BLaER1 treated with 17β-estradiol and CSF1 and Interleukin-3, amounts not matched to agents 10 nM and 100 nM (cell line): ENCODE data around the gene DOCK9.

ENCODE experiments used
- H3K27ac ChIP-seq, 11 experiments: shearing (Covaris generic); formaldehyde crosslinking; 2 replicates each; pipeline ENCODE4 v1.8.1; 2022
- H3K27me3 ChIP-seq, 11 experiments: shearing (Covaris generic); formaldehyde crosslinking; 2 replicates each; pipeline ENCODE4 v1.8.1; 2022
- H3K36me3 ChIP-seq, 11 experiments: shearing (Covaris generic); formaldehyde crosslinking; 2 replicates each; pipeline ENCODE4 v1.8.1; 2022
- H3K4me1 ChIP-seq, 10 experiments: shearing (Covaris generic); formaldehyde crosslinking; 2 replicates each; pipeline ENCODE4 v1.8.1; 2022
- H3K4me2 ChIP-seq, 11 experiments: shearing (Covaris generic); formaldehyde crosslinking; 2 replicates each; pipeline ENCODE4 v1.8.1; 2022
- H3K4me3 ChIP-seq, 10 experiments: shearing (Covaris generic); formaldehyde crosslinking; 2 replicates each; pipeline ENCODE4 v1.8.1; 2022
- H3K9ac ChIP-seq, 11 experiments: shearing (Covaris generic); formaldehyde crosslinking; 2 replicates each; pipeline ENCODE4 v1.8.1; 2022
- H3K9me3 ChIP-seq, 11 experiments: shearing (Covaris generic); formaldehyde crosslinking; replicated peaks in 1 of 11; 2 replicates each; pipeline ENCODE4 v1.8.1; 2022
- H4K20me1 ChIP-seq, 11 experiments: shearing (Covaris generic); formaldehyde crosslinking; 2 replicates each; pipeline ENCODE4 v1.8.1; 2022
- Cebpa-rat ChIP-seq, 11 experiments: shearing (Covaris generic); IDR thresholded peaks; 2 replicates each; pipeline ENCODE4 v1.8.1; 2022

DOCK9 gene

DNA sequence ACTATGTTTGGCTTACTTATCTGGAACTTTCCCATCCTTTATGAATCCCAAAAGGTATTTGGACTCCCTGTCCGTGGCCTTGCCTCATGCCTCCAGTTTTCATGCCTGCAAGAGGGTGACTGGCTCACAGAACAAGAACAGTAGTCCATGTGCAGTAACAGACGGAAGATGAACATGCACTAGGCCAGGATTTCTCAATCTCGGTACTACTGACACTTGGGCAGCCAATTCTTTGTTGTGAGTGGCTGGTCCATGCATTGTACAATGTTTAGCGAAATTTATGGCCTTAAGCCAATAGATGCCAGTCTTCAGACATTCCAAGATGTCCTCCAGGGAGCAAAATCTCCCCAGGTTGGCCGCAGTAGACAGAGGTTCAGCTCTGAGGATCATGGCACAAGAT, 61.9 kb downstream of the DOCK9 start:
- Histone ChIP-seq H4K20me1 (no peaks in the 10 kb centered on the region), H3K4me1 (peaks cover 15 to 54% (median 30%) of the 10 kb centered on the region in 10 experiments), H3K27me3 (no peaks in the 10 kb centered on the region), H3K9me3 (no peaks in the 10 kb centered on the region), H3K36me3 (0 out of 22 replicates have a peak, but pooled peaks cover 0 to 4% (median 0%) of the 10 kb centered on the region in 11 experiments), H3K27ac (no peak overlapping the region), H3K4me2 (no peak overlapping the region), H3K9ac (no peak overlapping the region), H3K4me3 (no peak overlapping the region)
- no peak for TF ChIP-seq Cebpa-rat (IDR thresholded peaks at IDR 0.05)

DNA sequence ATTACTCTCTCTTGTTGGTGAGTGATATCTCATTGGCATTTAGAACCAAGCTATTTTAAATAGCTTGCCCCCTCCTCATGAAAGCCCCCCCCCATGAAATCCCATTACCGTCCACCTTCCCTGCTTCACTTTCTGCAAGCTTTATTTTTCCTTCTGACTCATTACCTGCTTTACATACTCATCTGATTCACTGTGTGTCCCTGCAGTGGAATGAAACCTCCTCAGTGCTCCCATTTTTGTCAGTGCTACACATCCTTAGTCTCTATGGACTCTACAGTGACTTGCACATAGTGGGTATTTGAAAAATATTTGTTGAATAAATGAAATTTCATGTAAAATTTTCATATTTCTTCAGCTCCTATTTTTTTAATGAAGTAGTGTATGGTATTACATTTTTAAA, 62.3 kb downstream of the DOCK9 start:
- Histone ChIP-seq H3K4me3 (no peak overlapping the region), H3K27ac (no peak overlapping the region), H3K27me3 (no peaks in the 10 kb centered on the region), H3K9ac (no peak overlapping the region), H3K4me1 (peaks cover 19 to 58% (median 34%) of the 10 kb centered on the region in 10 experiments), H3K4me2 (no peak overlapping the region), H3K9me3 (no peaks in the 10 kb centered on the region), H3K36me3 (0 out of 22 replicates have a peak, but pooled peaks cover 0 to 4% (median 0%) of the 10 kb centered on the region in 11 experiments), H4K20me1 (no peaks in the 10 kb centered on the region)
- no peak for TF ChIP-seq Cebpa-rat (IDR thresholded peaks at IDR 0.05)

DNA sequence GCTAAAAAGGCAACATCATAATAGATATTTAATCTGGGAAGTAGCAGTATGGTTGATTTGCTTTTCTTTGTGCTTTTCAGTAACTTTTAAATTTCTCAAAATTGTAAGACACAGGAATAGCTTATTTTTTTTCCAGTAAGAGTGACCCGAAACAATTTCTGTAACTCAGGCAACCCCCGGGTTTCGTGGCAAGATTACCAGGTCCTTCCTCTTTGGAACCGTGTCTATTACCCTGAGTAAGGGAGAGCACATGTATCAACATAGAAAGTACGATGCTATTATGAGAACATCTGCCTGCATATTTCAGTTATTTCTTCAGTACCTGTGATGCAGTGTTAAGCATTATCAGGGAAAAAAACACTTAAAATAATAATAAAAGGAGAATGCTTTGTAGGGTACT, 64.1 kb downstream of the DOCK9 start:
- TF ChIP-seq Cebpa-rat (IDR thresholded peaks at IDR 0.05) = no peak
- H3K4me2 ChIP-seq = peak overlapping the region in 3 of 11 experiments; percentile 15 to 30 (median 28); a peak in 2 of 22 replicates

DNA sequence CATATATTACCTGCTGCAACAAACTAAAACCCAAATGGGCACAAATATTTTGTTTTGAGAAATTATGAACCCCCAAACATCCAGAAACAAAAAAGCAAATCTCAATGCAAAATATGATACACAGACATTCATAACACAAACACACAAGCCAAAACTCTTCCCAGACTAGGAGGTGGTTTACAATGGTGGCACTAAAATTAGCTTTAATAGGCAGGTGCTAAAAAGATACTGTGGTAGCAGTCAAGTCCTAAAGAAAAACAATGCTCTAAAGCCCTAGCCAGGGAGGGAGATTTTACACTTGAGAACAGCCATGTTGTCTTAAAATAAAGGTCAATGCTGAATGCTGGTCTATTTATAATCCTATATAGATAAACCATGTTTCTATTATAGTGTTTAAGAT, 65.0 kb downstream of the DOCK9 start:
- 0 out of 22 replicates have a peak, but pooled peaks cover 0 to 4% (median 0%) of the 10 kb centered on the region in 11 experiments for H3K36me3 ChIP-seq
- no peak for TF ChIP-seq Cebpa-rat (IDR thresholded peaks at IDR 0.05)
- no peak overlapping the region for H3K4me3 ChIP-seq
- H3K9me3 ChIP-seq = no peaks in the 10 kb centered on the region
- no peaks in the 10 kb centered on the region for H4K20me1 ChIP-seq
- no peak overlapping the region for H3K9ac ChIP-seq
- no peaks in the 10 kb centered on the region for H3K27me3 ChIP-seq
- H3K4me1 ChIP-seq = peaks cover 16 to 57% (median 32%) of the 10 kb centered on the region in 10 experiments
- no peak overlapping the region for H3K27ac ChIP-seq
- no peak overlapping the region for H3K4me2 ChIP-seq

More for the DNA sequence above, 64.1 kb downstream of the DOCK9 start:
- no peak overlapping the region for H3K9ac ChIP-seq
- H3K4me3 ChIP-seq = no peak overlapping the region
- H3K4me1 ChIP-seq = peaks cover 20 to 61% (median 38%) of the 10 kb centered on the region in 10 experiments
- H3K27ac ChIP-seq = no peak overlapping the region
- 0 out of 22 replicates have a peak, but pooled peaks cover 0 to 4% (median 0%) of the 10 kb centered on the region in 11 experiments for H3K36me3 ChIP-seq
- H4K20me1 ChIP-seq = no peaks in the 10 kb centered on the region
- H3K9me3 ChIP-seq = no peaks in the 10 kb centered on the region
- no peaks in the 10 kb centered on the region for H3K27me3 ChIP-seq

DNA sequence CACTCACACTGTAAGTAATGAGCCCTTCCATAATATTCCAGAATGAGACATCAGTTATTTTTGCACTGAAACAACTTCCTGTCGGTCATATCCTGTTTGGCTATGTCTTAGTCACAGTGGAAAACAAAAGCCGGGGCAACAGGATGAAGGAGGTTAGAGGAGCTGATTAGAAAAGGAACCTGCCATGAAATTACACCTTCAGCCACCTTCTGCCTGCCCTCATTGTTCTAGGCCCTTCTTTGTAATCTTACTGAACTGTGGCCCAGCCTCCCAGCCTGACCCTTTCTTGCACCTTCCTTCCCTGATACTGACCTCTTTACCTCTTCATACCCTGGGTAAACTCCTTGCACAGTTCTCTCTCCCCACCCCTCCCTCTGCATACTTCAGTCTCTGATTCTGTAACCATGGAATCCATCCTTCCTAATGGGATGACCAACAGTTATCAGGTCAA, 67.3 kb downstream of the DOCK9 start:
- H3K4me3 ChIP-seq = peak overlapping the region in 5 of 10 experiments; percentile 3 to 44 (median 5); a peak in 3 of 20 replicates
- 0 out of 22 replicates have a peak, but pooled peaks cover 0 to 4% (median 0%) of the 10 kb centered on the region in 11 experiments for H3K36me3 ChIP-seq
- no peaks in the 10 kb centered on the region for H3K27me3 ChIP-seq
- no peak for TF ChIP-seq Cebpa-rat (IDR thresholded peaks at IDR 0.05)
- H3K4me1 ChIP-seq = peaks cover 16 to 48% (median 27%) of the 10 kb centered on the region in 10 experiments
- H3K4me2 ChIP-seq = peak overlapping the region; percentile 63 to 95 (median 80)
- no peaks in the 10 kb centered on the region for H4K20me1 ChIP-seq
- no peaks in the 10 kb centered on the region; a peak in 1 of 22 replicates for H3K9me3 ChIP-seq
- H3K27ac ChIP-seq = peak overlapping the region in 9 of 11 experiments; percentile 44 to 88 (median 72); a peak in 19 of 22 replicates
- peak overlapping the region in 6 of 11 experiments; percentile 5 to 64 (median 41); a peak in 8 of 22 replicates for H3K9ac ChIP-seq

DNA sequence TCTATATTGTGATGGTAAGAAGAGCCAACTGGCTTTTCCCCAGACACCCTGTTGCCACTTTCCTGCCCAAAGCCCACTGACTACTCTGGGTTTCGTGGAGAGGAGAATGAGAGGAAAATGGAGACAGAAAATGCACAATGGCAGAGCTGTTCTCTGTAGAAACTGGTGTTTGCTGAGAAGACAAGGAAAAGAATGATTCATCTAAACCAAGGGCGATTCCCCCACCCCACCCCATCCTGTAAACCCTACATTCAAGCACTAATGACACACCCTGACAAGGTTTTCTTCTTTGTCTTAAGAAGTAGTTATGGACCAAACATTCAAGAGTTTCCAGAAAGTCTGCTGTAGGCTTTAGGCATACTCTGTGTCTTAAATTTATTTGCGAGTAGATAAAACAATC, 68.8 kb downstream of the DOCK9 start:
- Histone ChIP-seq H3K9me3 (no peaks in the 10 kb centered on the region; a peak in 1 of 22 replicates), H3K36me3 (no peaks in the 10 kb centered on the region), H3K4me2 (peak overlapping the region in 10 of 11 experiments; percentile 4 to 95 (median 70); a peak in 16 of 22 replicates), H3K4me1 (peaks cover 16 to 43% (median 27%) of the 10 kb centered on the region in 10 experiments), H3K27ac (peak overlapping the region in 6 of 11 experiments; percentile 2 to 88 (median 74); a peak in 8 of 22 replicates), H4K20me1 (no peaks in the 10 kb centered on the region), H3K9ac (no peak overlapping the region), H3K4me3 (no peak overlapping the region), H3K27me3 (no peaks in the 10 kb centered on the region)
- TF ChIP-seq Cebpa-rat (IDR thresholded peaks at IDR 0.05) = no peak

DNA sequence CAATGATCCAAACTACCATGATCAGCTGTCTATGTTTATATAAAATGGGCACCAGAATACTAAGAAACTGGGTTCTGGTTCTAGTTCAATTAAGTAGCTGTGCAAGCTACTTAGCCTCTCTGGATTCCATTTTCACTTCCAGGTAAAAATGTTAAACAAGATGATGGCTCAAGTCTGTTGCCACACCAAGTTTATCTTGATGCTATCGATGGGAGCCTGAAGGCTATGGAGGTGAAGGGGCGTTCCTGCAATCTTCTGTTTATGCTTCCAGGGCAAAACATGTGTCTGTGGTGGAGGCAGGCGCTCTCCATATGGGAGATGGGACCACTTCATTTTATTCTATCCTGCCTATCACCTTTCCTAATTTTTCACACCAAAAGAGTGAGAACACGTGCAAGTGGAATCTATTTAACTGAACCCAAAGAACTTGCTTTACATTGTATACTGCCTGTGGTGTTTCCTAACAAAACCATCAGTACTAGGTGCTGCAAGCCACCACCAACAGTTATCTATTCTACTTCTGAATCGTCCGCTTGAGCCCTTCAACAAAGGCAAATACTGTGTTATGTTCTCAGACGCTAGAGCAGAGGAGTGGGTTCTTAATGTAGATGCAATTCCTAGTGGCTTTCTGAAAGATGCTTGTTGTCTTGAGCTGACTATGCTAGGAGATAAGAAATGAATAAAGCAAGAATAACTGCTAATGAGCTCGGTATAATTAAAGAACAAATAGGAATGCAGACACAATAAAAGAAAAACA, 70.9 kb downstream of the DOCK9 start:
- H3K27me3 ChIP-seq = no peaks in the 10 kb centered on the region
- H3K4me1 ChIP-seq = peaks cover 16 to 31% (median 26%) of the 10 kb centered on the region in 10 experiments
- H3K4me3 ChIP-seq = no peak overlapping the region
- TF ChIP-seq Cebpa-rat (IDR thresholded peaks at IDR 0.05) = no peak
- H3K4me2 ChIP-seq = no peak overlapping the region
- H3K9ac ChIP-seq = no peak overlapping the region
- H3K36me3 ChIP-seq = peaks cover 0 to 9% (median 0%) of the 10 kb centered on the region in 11 experiments; a peak in 5 of 22 replicates
- H4K20me1 ChIP-seq = no peaks in the 10 kb centered on the region
- H3K9me3 ChIP-seq = no peaks in the 10 kb centered on the region; a peak in 1 of 22 replicates
- no peak overlapping the region for H3K27ac ChIP-seq

DNA sequence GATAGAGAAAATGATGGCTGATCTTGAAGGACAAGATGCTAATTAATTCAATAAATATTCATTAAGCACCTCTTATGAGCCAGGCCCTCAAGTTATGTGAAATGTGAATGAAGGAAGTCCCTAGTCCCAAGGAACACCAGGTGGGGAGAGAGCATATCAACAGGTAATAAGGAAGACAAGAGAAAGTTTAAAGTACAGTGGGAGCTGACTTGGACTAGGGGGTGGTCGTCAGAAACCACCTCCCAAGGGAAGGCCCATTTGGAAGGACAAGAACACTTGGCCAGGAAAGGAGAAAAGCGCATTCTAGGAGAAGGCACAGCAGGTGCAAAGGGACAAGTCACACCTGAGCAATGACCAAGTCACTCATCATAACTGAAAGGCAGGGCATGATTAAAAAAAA, 72.7 kb downstream of the DOCK9 start:
- no peak for TF ChIP-seq Cebpa-rat (IDR thresholded peaks at IDR 0.05)
- Histone ChIP-seq H3K9me3 (no peaks in the 10 kb centered on the region; a peak in 1 of 22 replicates), H3K27ac (no peak overlapping the region), H3K4me3 (no peak overlapping the region), H3K4me1 (peaks cover 6 to 20% (median 16%) of the 10 kb centered on the region in 10 experiments; a peak in 19 of 20 replicates), H3K27me3 (no peaks in the 10 kb centered on the region), H3K9ac (no peak overlapping the region), H4K20me1 (no peaks in the 10 kb centered on the region), H3K36me3 (peaks cover 0 to 12% (median 0%) of the 10 kb centered on the region in 11 experiments; a peak in 5 of 22 replicates), H3K4me2 (no peak overlapping the region)

DNA sequence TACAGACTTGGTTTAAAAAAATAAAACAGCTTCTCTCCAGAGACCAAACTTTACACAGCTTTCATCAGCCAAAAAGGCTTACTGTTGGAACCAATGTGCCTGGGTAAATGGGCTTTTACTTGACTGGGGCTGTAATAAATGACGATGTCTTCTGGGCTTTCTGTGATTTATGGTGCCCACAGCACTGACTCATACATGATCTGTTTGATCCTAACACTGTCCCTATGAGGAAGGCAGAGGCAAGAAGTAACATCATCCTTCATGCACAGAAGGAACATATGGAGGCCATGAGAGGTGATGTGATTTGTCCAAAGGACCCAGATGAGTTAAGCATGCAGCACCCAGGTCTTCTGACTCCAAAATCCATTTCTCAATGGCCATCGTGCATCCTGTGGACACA, 77.4 kb downstream of the DOCK9 start:
- Histone ChIP-seq H3K27ac (no peak overlapping the region), H3K9me3 (no peaks in the 10 kb centered on the region), H3K4me1 (no peaks in the 10 kb centered on the region), H3K4me2 (no peak overlapping the region), H3K4me3 (no peak overlapping the region), H3K9ac (no peak overlapping the region), H3K27me3 (no peaks in the 10 kb centered on the region), H3K36me3 (peaks cover 0 to 31% (median 4%) of the 10 kb centered on the region in 11 experiments; a peak in 6 of 22 replicates), H4K20me1 (no peaks in the 10 kb centered on the region)
- TF ChIP-seq Cebpa-rat (IDR thresholded peaks at IDR 0.05) = no peak
